Thymus (tissue), 11 donors: ENCODE measurements around the gene SLC41A3. TPM values are rescaled to one million over a fixed set of nuclear protein-coding genes. Genes with fewer than 3 reads are reported as not detected.

Experiments used
- DNase-seq, 9 donors: peaks; one replicate each; pipeline ENCODE4 v3.0.0-alpha.2; 2013; ENCODE audit warnings: low spot score in 9 of 9, low read depth in 6 of 9, missing footprints in 1 of 9
- H3K27ac ChIP-seq, 2 donors: one replicate each; pipeline ENCODE4 v1.5.1; 2013; ENCODE audit warnings: control low read depth in 1 of 2, low read depth in 1 of 2, low read length in 1 of 2, mild to moderate bottlenecking in 1 of 2, moderate library complexity in 1 of 2
- H3K27me3 ChIP-seq, 2 donors: one replicate each; pipeline ENCODE4 v1.5.1; 2013; ENCODE audit warnings: low read length in 1 of 2; ENCODE audit not compliant: control insufficient read depth in 2 of 2, insufficient read depth in 1 of 2
- H3K36me3 ChIP-seq, 2 donors: one replicate each; pipeline ENCODE4 v1.5.1; 2013; ENCODE audit warnings: low read length in 1 of 2, mild to moderate bottlenecking in 1 of 2, moderate library complexity in 1 of 2; ENCODE audit not compliant: control insufficient read depth in 2 of 2, insufficient read depth in 2 of 2
- H3K4me1 ChIP-seq, 2 donors: one replicate each; pipeline ENCODE4 v1.5.1; 2013; ENCODE audit warnings: low read length in 2 of 2; ENCODE audit not compliant: control insufficient read depth in 2 of 2, insufficient read depth in 2 of 2
- H3K4me3 ChIP-seq, 2 donors: one replicate each; pipeline ENCODE4 v1.5.1; 2013; ENCODE audit warnings: low read length in 2 of 2, control low read depth in 1 of 2, mild to moderate bottlenecking in 1 of 2
- H3K9me3 ChIP-seq, 2 donors: one replicate each; pipeline ENCODE4 v1.5.1; 2013; ENCODE audit warnings: low read length in 1 of 2, mild to moderate bottlenecking in 1 of 2; ENCODE audit not compliant: control insufficient read depth in 2 of 2, insufficient read depth in 1 of 2
- WGBS: extraction: QIAGEN DNeasy Blood & Tissue Kit; methylation state at CpG from one replicate; pipeline ENCODE4 v1.1.7; 2013; 5-methylcytosine and 5-hydroxymethylcytosine counted together
- polyA plus RNA-seq: library from polyadenylated mRNA; stranded (reverse); fragments of 200-250 nt; gene quantifications from one replicate; pipeline ENCODE4 v1.2.3, GENCODE V29; 2013
- total RNA-seq: library from RNA; stranded (reverse); fragments of 120-200 nt; gene quantifications from one replicate; pipeline ENCODE4 v1.2.4, GENCODE V29; 2013
- donor health status: healthy.

Gene SLC41A3
- total and polyA plus RNA-seq, 2 donors: 31.3 to 33.5 TPM

- no peak overlapping the region for H3K4me3 ChIP-seq
- H3K36me3 ChIP-seq: peaks cover 14 to 19% of the 10 kb centered on the region in 2 donors
- H3K9me3 ChIP-seq: peaks cover 2 to 12% of the 10 kb centered on the region in 2 donors
- H3K27me3 ChIP-seq: no peaks in the 10 kb centered on the region
- WGBS: 96% methylated on average over 3 of the region's 3 CpGs
- H3K4me1 ChIP-seq: peaks cover 11 to 12% of the 10 kb centered on the region in 2 donors
- H3K27ac ChIP-seq: no peak overlapping the region
- DNase-seq: no peak
Measured at GRCh38 chr3:126033051-126033745, 50.7 kb downstream of the SLC41A3 start.

- Histone ChIP-seq H3K27me3 (no peaks in the 10 kb centered on the region), H3K27ac (no peak overlapping the region), H3K9me3 (peaks cover 4 to 10% of the 10 kb centered on the region in 2 donors), H3K4me3 (no peak overlapping the region), H3K4me1 (peaks cover 11 to 12% of the 10 kb centered on the region in 2 donors), H3K36me3 (peaks cover 17 to 23% of the 10 kb centered on the region in 2 donors)
- DNase-seq: no peak
- WGBS: 97% methylated on average over 9 of the region's 9 CpGs
Measured at GRCh38 chr3:126031981-126032471, 51.9 kb downstream of the SLC41A3 start.

GRCh38 chr3:126030455-126030854 lies 53.5 kb downstream of the SLC41A3 start:
- 95% methylated on average over 1 of the region's 1 CpG for WGBS
- peaks cover 17 to 38% of the 10 kb centered on the region in 2 donors for H3K36me3 ChIP-seq
- no peak overlapping the region for H3K4me3 ChIP-seq
- DNase-seq: no peak
- no peak overlapping the region for H3K27ac ChIP-seq
- no peaks in the 10 kb centered on the region for H3K27me3 ChIP-seq
- peaks cover 9 to 11% of the 10 kb centered on the region in 2 donors for H3K4me1 ChIP-seq
- H3K9me3 ChIP-seq: peaks cover 5 to 10% of the 10 kb centered on the region in 2 donors

GRCh38 chr3:126029241-126029640 lies 54.7 kb downstream of the SLC41A3 start:
- Histone ChIP-seq H3K27me3 (no peaks in the 10 kb centered on the region), H3K4me1 (peaks cover 3% of the 10 kb centered on the region in 2 donors), H3K27ac (no peak overlapping the region), H3K9me3 (peaks cover 5 to 10% of the 10 kb centered on the region in 2 donors), H3K4me3 (no peak overlapping the region), H3K36me3 (peaks cover 27 to 44% of the 10 kb centered on the region in 2 donors)
- DNase-seq: no peak

- 98% methylated on average over 4 of the region's 4 CpGs for WGBS
- no peak for DNase-seq
- no peak overlapping the region for H3K4me3 ChIP-seq
- peaks cover 33 to 52% of the 10 kb centered on the region in 2 donors for H3K36me3 ChIP-seq
- peaks cover 5 to 10% of the 10 kb centered on the region in 2 donors for H3K9me3 ChIP-seq
- peaks cover 0 to 2% of the 10 kb centered on the region in 2 donors for H3K4me1 ChIP-seq
- no peak overlapping the region for H3K27ac ChIP-seq
- no peaks in the 10 kb centered on the region for H3K27me3 ChIP-seq
Measured at GRCh38 chr3:126028096-126028495, 55.8 kb downstream of the SLC41A3 start.

GRCh38 chr3:126026761-126027160 lies 57.2 kb downstream of the SLC41A3 start:
- H3K27me3 ChIP-seq: no peaks in the 10 kb centered on the region
- no peak overlapping the region for H3K4me3 ChIP-seq
- H3K27ac ChIP-seq: no peak overlapping the region
- DNase-seq: no peak
- peaks cover 36 to 63% of the 10 kb centered on the region in 2 donors for H3K36me3 ChIP-seq
- H3K4me1 ChIP-seq: peaks cover 0 to 2% of the 10 kb centered on the region in 2 donors
- WGBS: 89% methylated on average over 6 of the region's 6 CpGs
- peaks cover 5 to 10% of the 10 kb centered on the region in 2 donors for H3K9me3 ChIP-seq

GRCh38 chr3:126026277-126026751 lies 57.6 kb downstream of the SLC41A3 start:
- Histone ChIP-seq H3K27me3 (no peaks in the 10 kb centered on the region), H3K36me3 (peaks cover 36 to 67% of the 10 kb centered on the region in 2 donors), H3K4me3 (no peak overlapping the region), H3K4me1 (peaks cover 0 to 2% of the 10 kb centered on the region in 2 donors), H3K27ac (no peak overlapping the region), H3K9me3 (peaks cover 5 to 10% of the 10 kb centered on the region in 2 donors)
- 88% methylated on average over 11 of the region's 11 CpGs for WGBS
- no peak for DNase-seq

- Histone ChIP-seq H3K9me3 (peaks cover 5 to 10% of the 10 kb centered on the region in 2 donors), H3K4me3 (no peak overlapping the region), H3K27ac (no peak overlapping the region), H3K4me1 (peaks cover 0 to 2% of the 10 kb centered on the region in 2 donors), H3K27me3 (no peaks in the 10 kb centered on the region), H3K36me3 (peaks cover 36 to 69% of the 10 kb centered on the region in 2 donors)
- no peak for DNase-seq
- 91% methylated on average over 4 of the region's 4 CpGs for WGBS
Measured at GRCh38 chr3:126025862-126026261, 58.1 kb downstream of the SLC41A3 start.

GRCh38 chr3:126025116-126025729 lies 58.7 kb downstream of the SLC41A3 start:
- WGBS: 95% methylated on average over 14 of the region's 14 CpGs
- H3K9me3 ChIP-seq: peaks cover 5 to 10% of the 10 kb centered on the region in 2 donors
- peaks cover 0 to 2% of the 10 kb centered on the region in 2 donors for H3K4me1 ChIP-seq
- peaks cover 36 to 70% of the 10 kb centered on the region in 2 donors for H3K36me3 ChIP-seq
- no peaks in the 10 kb centered on the region for H3K27me3 ChIP-seq
- no peak overlapping the region for H3K27ac ChIP-seq
- H3K4me3 ChIP-seq: no peak overlapping the region
- DNase-seq: no peak
